GM18502 (cell line): Measurements from ENCODE around the gene CDC123.
A peak's percentile ranks its signal among the peaks of the same experiment; 100 is the strongest.
"Not testable (repeated sequence)": the region's sequence is repeated elsewhere in the genome, so short reads cannot be mapped to it uniquely, and the experiment has no call there.

Experiments used
- ATAC-seq: cut with Tn5 transposase; IDR thresholded peaks from one replicate; pipeline ENCODE4 v1.9.1; 2021; ENCODE audit warnings: mild to moderate bottlenecking; ENCODE audit not compliant: unreplicated experiment, poor library complexity

The CDC123 gene, protein sequence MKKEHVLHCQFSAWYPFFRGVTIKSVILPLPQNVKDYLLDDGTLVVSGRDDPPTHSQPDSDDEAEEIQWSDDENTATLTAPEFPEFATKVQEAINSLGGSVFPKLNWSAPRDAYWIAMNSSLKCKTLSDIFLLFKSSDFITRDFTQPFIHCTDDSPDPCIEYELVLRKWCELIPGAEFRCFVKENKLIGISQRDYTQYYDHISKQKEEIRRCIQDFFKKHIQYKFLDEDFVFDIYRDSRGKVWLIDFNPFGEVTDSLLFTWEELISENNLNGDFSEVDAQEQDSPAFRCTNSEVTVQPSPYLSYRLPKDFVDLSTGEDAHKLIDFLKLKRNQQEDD

GRCh38 chr10:12195603-12196506 lies at the start of gene CDC123, which contains the start of gene NUDT5:
TSS of gene CDC123 (plus strand) at chr10:12196188. CDS start at chr10:12196246, 58 bp downstream.
TSS of gene NUDT5 (minus strand) at chr10:12195891. CDS start at chr10:12186291, 9,600 bp downstream.
- peak; percentile 90 for ATAC-seq

DNA sequence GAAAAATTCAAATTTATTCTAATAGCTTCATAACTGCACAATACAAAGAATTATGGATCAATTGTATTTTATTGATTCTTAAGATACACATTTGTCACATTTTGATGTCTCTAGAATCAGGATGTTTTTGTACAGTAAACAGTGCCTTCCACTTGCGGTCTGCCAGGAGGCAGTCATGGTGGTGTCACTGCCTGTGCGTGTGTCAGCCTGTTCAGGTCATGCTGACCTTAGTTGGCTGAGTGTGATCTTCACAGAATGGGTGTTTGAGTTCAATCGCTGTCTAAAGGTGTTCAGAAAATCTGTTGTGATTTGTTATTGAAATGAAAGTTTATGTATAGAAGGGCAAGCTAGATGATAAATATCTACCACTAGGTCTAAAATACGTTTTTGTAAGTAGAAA lies 45.8 kb upstream of the CDC123 start:
- ATAC-seq: no peak

DNA sequence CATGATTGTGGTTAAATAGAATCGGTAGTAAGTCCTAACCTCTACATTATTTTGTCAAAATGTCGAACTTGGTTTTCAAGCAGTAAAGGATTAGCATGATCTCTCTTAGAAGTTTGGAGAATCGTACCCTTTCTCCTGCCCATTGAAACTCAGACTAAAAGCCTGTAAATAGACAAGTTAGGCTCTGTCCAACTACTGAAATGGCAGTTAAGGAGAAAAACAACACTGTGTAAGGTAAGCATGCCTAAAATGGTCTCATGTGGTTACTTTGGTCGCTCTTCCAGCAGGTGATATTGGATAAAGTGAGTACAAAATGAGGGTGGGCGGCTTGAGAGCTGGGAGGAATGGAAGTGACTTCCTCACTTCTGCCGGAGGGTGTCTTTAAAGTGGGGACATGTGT lies 41.5 kb upstream of the CDC123 start:
- no peak for ATAC-seq

- ATAC-seq: no peak
These were observed 39.4 kb upstream of the CDC123 start for GRCh38 chr10:12156367-12157123.

DNA sequence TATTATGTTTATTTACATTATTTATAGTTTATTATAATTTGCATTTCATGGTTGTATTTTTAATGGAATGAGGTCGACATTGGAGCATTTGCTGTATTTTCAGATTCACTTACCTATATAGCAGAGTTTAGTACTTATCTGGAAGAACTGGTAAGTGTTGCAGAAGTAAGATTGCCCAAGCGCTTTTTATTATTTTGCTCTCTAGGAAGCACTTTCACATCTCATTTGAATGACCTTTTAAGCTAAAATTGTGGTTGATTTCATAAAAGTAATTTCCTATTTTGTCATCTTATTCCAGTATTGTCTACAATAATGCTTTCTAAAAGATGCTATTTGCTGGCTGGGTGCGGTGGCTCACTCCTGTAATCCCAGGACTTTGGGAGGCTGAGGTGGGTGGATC lies 37.9 kb upstream of the CDC123 start:
- no peak for ATAC-seq

GRCh38 chr10:12160664-12161063 lies 35.3 kb upstream of the CDC123 start:
- ATAC-seq: no peak

- no peak for ATAC-seq
These were observed 33.1 kb upstream of the CDC123 start for GRCh38 chr10:12162927-12163326.

DNA sequence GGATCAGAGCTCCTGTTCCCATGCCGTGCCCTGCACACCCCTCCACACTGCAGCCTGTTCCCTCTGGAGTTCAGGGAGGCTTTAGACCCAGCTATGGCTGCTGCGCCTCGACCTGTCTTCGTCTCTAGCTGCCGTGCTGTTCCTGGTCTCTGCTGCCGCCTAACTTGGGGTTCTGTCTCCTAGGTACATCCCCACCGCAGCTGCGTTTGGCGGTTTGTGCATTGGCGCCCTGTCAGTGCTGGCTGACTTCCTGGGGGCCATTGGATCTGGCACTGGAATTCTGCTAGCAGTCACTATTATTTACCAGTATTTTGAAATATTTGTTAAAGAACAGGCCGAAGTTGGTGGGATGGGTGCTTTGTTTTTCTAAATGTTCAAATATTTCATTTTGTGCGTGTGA lies 31.9 kb upstream of the CDC123 start:
- no peak for ATAC-seq

GRCh38 chr10:12165036-12165435 lies 31.0 kb upstream of the CDC123 start:
- ATAC-seq: no peak

GRCh38 chr10:12165999-12166775 lies 29.8 kb upstream of the CDC123 start:
- no peak for ATAC-seq

GRCh38 chr10:12171512-12171911 lies 24.5 kb upstream of the CDC123 start:
- not testable (repeated sequence) for ATAC-seq

GRCh38 chr10:12177642-12178041 lies 18.3 kb upstream of the CDC123 start:
- no peak for ATAC-seq

GRCh38 chr10:12179606-12180170 lies 16.3 kb upstream of the CDC123 start:
- ATAC-seq: no peak

DNA sequence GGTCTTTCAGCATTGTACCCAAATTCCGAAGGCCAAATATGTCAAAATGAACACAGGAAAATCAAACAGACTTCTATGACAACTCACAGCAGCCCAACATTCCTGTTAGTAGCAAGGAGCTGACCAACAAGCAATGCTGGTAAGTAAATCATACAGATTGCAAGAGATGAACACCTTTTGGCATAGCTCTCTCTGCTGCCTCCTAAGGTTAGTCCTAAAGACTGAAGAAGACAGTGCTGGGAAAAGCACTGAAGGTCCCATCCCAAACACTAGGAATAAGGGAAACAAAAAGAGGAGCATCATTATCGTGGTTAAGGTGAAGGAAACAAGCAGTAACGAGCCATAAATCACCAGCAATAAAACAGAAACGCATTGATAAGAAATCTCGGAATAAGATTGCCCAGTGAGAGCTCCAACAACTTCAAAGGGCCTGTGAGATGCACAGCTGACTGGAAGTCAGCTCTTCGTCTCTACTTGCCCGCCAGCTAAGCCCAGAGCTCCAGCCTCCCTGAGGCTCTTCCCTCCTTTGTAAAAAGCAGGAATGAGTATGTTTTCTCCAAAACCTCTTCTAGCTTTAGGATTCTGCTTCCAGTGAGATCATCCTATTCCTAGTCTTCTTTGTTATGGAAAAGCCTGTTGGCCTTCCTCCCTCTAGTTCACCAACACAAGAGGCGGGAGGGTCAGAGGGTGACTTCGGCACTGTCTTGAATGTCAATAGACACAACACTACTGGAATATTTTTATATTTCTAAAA lies 15.6 kb upstream of the CDC123 start:
- no peak for ATAC-seq

- ATAC-seq: no peak
These were observed 14.8 kb upstream of the CDC123 start for GRCh38 chr10:12181065-12181775.

DNA sequence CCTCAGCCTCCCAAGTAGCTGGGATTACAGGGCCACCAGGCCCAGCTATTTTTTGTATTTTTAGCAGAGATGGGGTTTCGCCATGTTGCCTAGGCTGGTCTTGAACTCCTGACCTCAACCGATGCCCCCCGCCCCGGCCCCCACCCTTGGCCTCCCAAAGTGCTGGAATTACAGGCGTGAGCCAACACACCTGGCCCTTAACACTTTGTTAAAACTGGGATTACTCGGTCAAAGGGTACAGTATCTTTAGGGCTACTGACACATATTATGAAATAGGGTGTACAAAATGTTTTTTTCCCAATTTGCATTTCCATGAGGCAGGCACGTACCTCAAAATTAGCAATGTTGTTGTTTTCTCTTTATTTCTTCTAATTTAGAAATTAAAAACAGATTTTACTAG lies 11.8 kb upstream of the CDC123 start:
- ATAC-seq: no peak

DNA sequence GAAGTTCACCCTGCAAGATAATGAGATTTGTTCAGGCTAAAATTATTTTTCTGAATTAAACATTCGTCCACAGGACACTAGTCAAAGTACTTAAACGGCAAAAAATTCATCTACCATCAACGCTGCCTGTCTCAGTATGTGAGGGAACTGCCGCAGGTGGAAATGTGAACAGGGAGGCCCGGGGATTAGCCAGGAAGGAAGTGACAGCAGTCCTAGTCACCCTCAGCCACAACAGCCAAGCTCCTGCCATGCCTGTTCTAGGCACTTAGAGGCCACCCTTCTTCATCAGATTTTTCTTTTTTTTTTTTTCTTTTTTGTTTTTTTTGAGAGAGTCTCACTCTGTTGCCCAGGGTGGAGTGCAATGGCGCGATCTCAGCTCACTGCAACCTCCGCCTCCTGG lies 9.7 kb upstream of the CDC123 start:
- ATAC-seq: no peak

GRCh38 chr10:12187321-12187905 lies 8.6 kb upstream of the CDC123 start:
- no peak for ATAC-seq
